Lower lobe of right lung (tissue), 2 donors: Measurements from ENCODE around the gene TRAPPC10. TPM values are rescaled to one million over a fixed set of nuclear protein-coding genes. Genes with fewer than 3 reads are reported as not detected.
A peak's percentile ranks its signal among the peaks of the same experiment; 100 is the strongest.
"Not testable (repeated sequence)": the region's sequence is repeated elsewhere in the genome, so short reads cannot be mapped to it uniquely, and the experiment has no call there.

Experiments used
- ATAC-seq, 2 donors: fragments of 200-7000 bp; cut with Tn5 transposase; one replicate each; pipeline ENCODE4 v1.9.1; 2020 to 2022; ENCODE audit warnings: mild to moderate bottlenecking in 2 of 2, moderate library complexity in 2 of 2
- DNase-seq: peaks from one replicate; pipeline ENCODE4 v3.0.0-alpha.2; 2020
- H3K27ac ChIP-seq: fragments of 200-600 bp; one replicate; pipeline ENCODE4 v1.8.0; 2022
- H3K27me3 ChIP-seq: fragments of 200-600 bp; one replicate; pipeline ENCODE4 v1.8.0; 2022; ENCODE audit warnings: low read depth
- H3K36me3 ChIP-seq: fragments of 200-600 bp; one replicate; pipeline ENCODE4 v1.8.0; 2022; ENCODE audit warnings: mild to moderate bottlenecking
- H3K4me1 ChIP-seq: fragments of 200-600 bp; one replicate; pipeline ENCODE4 v1.8.0; 2022
- H3K4me3 ChIP-seq: fragments of 200-600 bp; one replicate; pipeline ENCODE4 v1.8.0; 2022; ENCODE audit warnings: mild to moderate bottlenecking
- H3K9me3 ChIP-seq: fragments of 200-600 bp; one replicate; pipeline ENCODE4 v1.8.0; 2022
- intact Hi-C: fragments of 100-400 bp; cut with DNase I; formaldehyde crosslinking; loops from one replicate; pipeline ENCODE4 v1.11.0; 2022
- total RNA-seq: library from RNA; stranded (reverse); fragmentation: NEBNext Ultra II Directional; extraction: Animal tissue kit (Norgen Biotek cat#: 25700); gene quantifications from one replicate; pipeline ENCODE4 v1.2.1, GENCODE V29; 2021
- donor health status: DM: no; HTN: yes; CAD: no; lungs with severe emphysema.

TRAPPC10 gene
- total RNA-seq, 1 donor from 2014 or later: 47.4 TPM

DNA sequence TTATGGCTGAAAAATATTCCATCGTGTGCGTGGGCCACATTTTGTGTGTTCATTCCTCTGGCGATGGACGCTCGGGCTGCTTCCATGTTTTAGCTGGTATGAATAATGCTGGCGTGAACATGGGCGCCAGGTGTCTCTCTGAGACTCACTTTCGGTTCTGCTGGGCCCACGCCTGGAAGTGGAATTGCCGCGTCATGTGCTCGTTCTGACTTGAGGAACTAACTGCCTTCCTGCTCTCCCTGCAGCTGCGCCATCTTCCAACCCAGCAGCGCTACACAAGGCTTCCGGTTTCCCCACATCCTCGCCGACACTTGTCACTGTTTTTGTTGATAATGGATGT, 141.8 kb downstream of the TRAPPC10 start:
- H3K27ac ChIP-seq, H3K27me3 ChIP-seq, H3K36me3 ChIP-seq, H3K4me1 ChIP-seq, intact Hi-C loops, H3K4me3 ChIP-seq, H3K9me3 ChIP-seq: not testable (repeated sequence)
- ATAC-seq (peak in 1 of 2 donors; percentile 69), DNase-seq (peak; percentile 44)

DNA sequence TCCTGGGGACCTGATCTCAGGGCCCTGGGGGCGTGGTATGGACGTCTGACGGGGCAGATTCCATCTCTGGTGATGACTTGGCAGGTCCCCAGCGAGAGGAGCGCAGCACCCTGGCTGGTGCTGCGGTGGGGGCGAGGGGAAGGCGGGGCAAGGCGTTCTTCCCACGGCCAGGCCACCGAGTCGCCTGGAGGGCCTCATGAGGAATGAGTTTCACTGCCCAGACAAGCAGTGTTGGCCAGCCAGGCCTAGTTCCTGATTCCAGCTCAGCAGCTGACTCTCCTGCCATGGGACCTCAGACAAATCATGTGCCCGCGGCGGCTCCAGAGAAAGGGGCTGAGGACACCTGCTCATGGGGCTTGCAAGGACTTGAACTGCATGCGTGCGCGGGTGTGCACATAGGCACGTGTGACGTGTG, 142.7 kb downstream of the TRAPPC10 start:
- DNase-seq, H3K9me3 ChIP-seq, H3K4me3 ChIP-seq, intact Hi-C loops, H3K4me1 ChIP-seq, H3K36me3 ChIP-seq, H3K27ac ChIP-seq, H3K27me3 ChIP-seq: not testable (repeated sequence)
- ATAC-seq: peak; percentile 63 to 67

DNA sequence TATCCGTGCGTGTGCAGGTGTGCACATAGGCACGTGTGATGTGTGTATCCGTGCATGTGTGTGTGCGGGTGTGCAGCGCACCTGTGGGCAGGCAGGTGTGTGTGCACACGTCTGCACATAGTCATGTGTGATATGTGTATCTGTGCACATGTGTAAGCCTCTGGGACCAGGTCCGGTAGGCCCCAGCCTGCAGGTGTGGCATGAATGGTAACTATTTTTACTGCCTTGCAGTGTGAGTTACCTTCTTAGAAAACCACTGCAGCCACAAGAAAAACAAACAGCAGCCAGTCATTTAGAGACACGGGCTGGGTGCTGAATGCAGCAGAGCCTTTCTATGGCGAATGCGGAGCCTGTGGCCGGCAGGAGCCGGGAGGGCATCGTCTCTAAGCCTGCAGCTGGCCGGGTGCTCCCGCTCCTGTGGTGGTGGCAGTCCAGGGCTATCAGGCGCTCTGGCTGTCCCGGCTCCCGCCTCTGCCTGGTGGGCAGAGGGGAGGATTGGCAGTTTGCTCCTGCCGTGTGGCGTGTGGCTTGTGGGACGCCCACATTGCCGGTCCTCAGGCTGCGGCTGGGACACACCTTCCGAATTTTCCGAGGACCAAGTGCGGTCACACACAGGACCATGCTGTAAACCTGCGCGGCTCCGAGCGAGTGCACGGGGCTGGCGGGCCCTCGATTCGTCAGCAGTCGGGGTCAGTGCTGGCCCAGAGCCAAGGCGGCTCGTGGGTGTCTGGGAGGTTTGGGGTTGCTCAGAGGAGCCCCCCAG, 143.3 kb downstream of the TRAPPC10 start:
- ATAC-seq, H3K4me3 ChIP-seq, intact Hi-C loops, H3K36me3 ChIP-seq, H3K9me3 ChIP-seq, H3K4me1 ChIP-seq, H3K27ac ChIP-seq, H3K27me3 ChIP-seq: not testable (repeated sequence)
- DNase-seq: peak; percentile 10

DNA sequence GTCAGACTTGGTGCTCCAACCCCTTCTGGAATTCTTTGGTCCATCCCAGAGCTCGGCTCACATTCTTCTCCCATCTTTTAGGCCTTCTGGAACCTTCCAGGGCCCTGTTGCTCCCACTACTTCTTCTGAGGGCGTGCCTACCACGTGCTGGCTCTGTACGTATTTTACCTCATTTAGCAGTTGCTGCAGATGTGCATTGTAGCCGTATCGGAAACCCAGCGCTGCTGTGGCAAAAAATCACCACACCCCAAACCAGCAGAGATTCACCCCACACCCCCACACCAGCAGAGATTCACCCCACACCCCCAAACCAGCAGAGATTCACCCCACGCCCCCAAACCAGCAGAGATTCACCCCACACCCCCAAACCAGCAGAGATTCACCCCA, 143.9 kb downstream of the TRAPPC10 start:
- DNase-seq, H3K36me3 ChIP-seq, intact Hi-C loops: not testable (repeated sequence)

More for the DNA sequence above, 143.9 kb downstream of the TRAPPC10 start:
- not testable (repeated sequence) for H3K4me3 ChIP-seq, H3K27me3 ChIP-seq, H3K4me1 ChIP-seq, H3K9me3 ChIP-seq, ATAC-seq, H3K27ac ChIP-seq

Other genes starting within 250 kb of the TRAPPC10 start
- gene CSTB, start 236.0 kb upstream of the TRAPPC10 start, total RNA-seq: 154 TPM
- 13.6 TPM for gene RRP1, start 222.7 kb upstream of the TRAPPC10 start, total RNA-seq
- gene AGPAT3, start 147.1 kb upstream of the TRAPPC10 start, total RNA-seq: 83.3 TPM
- 10.9 TPM for gene PWP2, start 95.1 kb downstream of the TRAPPC10 start, total RNA-seq
- 37.1 TPM for gene GATD3, start 121.4 kb downstream of the TRAPPC10 start, total RNA-seq
- 11.6 TPM for gene ICOSLG, start 228.6 kb downstream of the TRAPPC10 start, total RNA-seq
- gene DNMT3L, start 249.6 kb downstream of the TRAPPC10 start, total RNA-seq: not detected